Measurements from ENCODE around the gene SLC8A2. TPM values are rescaled to one million over a fixed set of nuclear protein-coding genes. Genes with fewer than 3 reads are reported as not detected.

Gene SLC8A2
- total RNA-seq, 1 experiment from 2014 or later, result 6.7 TPM

DNA sequence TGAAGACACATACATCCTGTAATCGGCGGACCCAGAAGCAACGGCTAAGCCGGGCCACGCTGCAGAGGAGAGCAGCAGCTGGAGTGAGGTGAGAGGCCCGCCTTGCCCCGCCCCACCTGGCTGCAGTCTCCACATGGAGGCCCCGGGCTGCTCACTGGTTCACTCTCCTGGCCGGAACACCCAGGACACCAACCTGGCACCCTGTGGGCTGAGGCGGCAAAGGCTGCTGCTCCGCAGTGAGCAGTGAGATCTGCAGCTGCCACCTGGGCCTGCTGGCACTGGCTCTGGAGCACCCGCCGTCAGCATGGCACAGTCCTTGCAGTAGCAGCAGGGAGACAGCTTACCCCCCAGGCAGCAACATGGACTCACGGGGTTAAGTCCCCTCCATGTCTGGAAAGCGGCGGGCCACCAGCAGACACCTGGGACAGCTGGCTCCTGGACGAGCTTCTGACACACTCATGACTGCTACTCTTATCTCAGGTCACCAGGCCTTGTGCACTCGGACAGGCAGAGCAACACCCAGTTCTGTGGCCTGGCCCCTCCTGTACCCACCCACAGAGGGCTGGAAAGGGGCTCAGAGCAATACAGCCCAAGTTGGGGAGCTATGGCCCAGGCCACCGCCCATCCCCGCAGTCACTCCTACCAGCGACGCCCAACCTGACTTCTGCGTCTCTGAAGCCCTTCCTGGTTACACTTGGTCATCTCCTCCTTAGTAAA is 25.5 kb upstream of the SLC8A2 start:
- Histone ChIP-seq H3K4me3 (ENCODE audit: insufficient read depth, low read depth, low read length) (no peak overlapping the region), H3K27me3 (ENCODE audit: control insufficient read depth, insufficient read depth, low read length) (no peaks in the 10 kb centered on the region), H3K36me3 (replicated peaks; ENCODE audit: control insufficient read depth, insufficient read depth, low read length) (peaks cover 1% of the 10 kb centered on the region)
- DNase-seq, result no peak

DNA sequence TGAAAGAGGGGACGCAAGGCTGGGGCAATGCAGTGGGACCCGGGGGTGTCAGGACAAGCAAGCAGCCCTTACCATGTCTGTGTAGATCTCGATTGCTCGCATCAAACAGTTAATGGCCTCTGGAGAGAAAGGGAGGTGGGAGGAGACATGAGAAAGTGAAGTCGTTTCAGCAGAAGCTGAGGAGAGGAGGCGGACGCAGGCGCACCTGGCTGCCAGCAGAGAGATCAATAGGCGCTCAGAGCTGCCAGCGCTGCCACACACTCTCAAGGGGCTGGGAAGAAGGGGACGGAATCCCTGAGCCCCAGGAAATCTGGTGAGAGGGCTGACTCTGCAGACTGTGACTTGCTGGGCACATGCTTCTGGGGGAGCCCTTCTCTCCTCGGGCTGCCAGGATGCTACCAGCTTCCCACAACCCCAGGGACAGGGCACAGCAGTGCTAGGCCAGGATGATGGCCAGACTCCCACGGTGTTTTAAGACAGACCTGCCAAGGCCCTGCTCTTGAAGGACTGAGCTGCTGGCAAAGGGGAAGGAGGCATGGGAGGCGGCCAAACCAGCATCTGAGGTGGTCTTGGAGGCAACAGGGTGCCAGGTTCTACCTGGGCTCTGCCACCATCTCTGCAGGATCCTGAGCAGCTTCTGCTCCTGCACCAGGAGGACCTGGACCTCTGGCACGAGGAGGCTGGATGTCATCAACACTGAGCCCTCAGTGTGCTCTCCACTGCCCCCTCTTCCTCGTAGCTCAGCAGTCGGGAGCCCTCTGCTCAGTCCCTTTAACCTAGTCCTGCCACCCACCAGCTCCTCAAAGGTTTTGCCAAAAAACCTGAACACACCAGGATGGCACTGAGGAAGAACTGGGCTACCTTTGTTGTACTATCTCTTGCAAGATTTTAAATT is 24.0 kb upstream of the SLC8A2 start:
- no peak overlapping the region for H3K4me3 ChIP-seq (ENCODE audit: insufficient read depth, low read depth, low read length)
- H3K27me3 ChIP-seq (ENCODE audit: control insufficient read depth, insufficient read depth, low read length), result no peaks in the 10 kb centered on the region
- DNase-seq, result no peak

GRCh38 chr19:47494729-47495128 is 23.0 kb upstream of the SLC8A2 start:
- Histone ChIP-seq H3K36me3 (replicated peaks; ENCODE audit: control insufficient read depth, insufficient read depth, low read length) (peaks cover 6% of the 10 kb centered on the region), H3K27me3 (ENCODE audit: control insufficient read depth, insufficient read depth, low read length) (no peaks in the 10 kb centered on the region), H3K4me3 (ENCODE audit: insufficient read depth, low read depth, low read length) (no peak overlapping the region)
- DNase-seq, result no peak

More for the DNA sequence above, 24.0 kb upstream of the SLC8A2 start:
- H3K36me3 ChIP-seq (replicated peaks; ENCODE audit: control insufficient read depth, insufficient read depth, low read length), result peaks cover 2% of the 10 kb centered on the region

DNA sequence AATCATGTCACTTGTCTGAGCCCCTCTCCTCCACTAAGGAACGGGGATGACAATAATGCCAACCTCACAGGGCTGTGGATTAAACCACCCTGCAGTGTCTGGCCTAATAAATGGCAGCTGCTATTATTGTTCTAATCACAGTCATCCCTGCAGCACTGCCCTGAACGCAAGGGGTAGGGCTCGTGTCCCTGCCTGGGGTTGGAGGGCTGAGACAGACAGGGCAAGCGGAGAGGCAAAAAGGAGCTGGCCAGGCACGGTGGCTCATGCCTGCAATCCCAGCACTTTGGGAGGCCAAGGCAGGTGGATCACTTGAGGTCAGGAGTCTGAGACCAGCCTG is 22.5 kb upstream of the SLC8A2 start:
- DNase-seq, result no peak
- peaks cover 7% of the 10 kb centered on the region for H3K36me3 ChIP-seq (replicated peaks; ENCODE audit: control insufficient read depth, insufficient read depth, low read length)
- no peak overlapping the region for H3K4me3 ChIP-seq (ENCODE audit: insufficient read depth, low read depth, low read length)
- H3K27me3 ChIP-seq (ENCODE audit: control insufficient read depth, insufficient read depth, low read length), result no peaks in the 10 kb centered on the region

GRCh38 chr19:47493378-47494210 is 21.9 kb upstream of the SLC8A2 start:
- no peak for DNase-seq
- Histone ChIP-seq H3K27me3 (ENCODE audit: control insufficient read depth, insufficient read depth, low read length) (no peaks in the 10 kb centered on the region), H3K36me3 (replicated peaks; ENCODE audit: control insufficient read depth, insufficient read depth, low read length) (peaks cover 7% of the 10 kb centered on the region), H3K4me3 (ENCODE audit: insufficient read depth, low read depth, low read length) (no peak overlapping the region)

DNA sequence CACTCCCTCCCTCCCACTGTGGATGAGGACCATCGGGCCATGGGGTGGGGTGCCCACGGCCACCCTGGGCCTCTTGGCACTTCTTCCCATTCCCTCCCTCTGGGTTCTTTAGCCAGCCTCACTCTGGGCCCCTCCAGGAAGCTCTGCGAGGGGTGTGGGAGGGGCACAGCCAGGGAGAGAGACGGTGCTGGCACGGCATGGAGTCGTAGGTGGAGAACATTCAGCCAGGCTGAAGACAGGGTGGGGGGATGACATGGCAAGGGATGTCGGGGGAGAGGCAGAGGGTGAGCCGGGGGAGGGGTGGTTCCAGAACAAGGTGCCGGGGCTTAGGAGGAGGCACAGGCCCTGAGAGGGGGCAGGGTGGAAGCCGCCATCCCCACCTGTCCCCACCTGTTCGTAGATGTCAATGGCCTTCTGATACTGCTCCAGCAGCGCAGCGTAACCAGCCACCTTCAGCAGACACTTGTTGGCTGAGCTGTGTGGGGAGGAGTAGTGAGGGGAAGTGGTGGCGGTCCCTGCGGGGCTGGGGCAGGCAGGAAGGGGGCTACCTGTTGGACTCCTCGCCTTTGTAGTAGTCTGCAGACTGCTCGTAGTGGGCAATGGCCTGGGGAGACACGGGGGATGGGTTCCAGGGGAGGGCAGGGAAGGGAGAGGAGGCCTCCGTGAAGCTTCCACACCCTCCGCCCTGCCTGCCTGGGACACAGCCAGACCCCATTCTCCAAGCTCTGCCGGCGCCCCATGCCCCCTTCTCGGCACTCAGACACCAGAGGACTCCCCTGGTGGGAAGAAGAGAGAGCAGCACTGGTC is 21.1 kb upstream of the SLC8A2 start:
- Histone ChIP-seq H3K4me3 (ENCODE audit: insufficient read depth, low read depth, low read length) (no peak overlapping the region), H3K36me3 (replicated peaks; ENCODE audit: control insufficient read depth, insufficient read depth, low read length) (peaks cover 7% of the 10 kb centered on the region), H3K27me3 (ENCODE audit: control insufficient read depth, insufficient read depth, low read length) (no peaks in the 10 kb centered on the region)
- DNase-seq, result peak; percentile 64

- Histone ChIP-seq H3K36me3 (replicated peaks; ENCODE audit: control insufficient read depth, insufficient read depth, low read length) (peaks cover 7% of the 10 kb centered on the region), H3K27me3 (ENCODE audit: control insufficient read depth, insufficient read depth, low read length) (no peaks in the 10 kb centered on the region), H3K4me3 (ENCODE audit: insufficient read depth, low read depth, low read length) (no peak overlapping the region)
- no peak for DNase-seq
Measured at GRCh38 chr19:47492137-47492533, 20.4 kb upstream of the SLC8A2 start.

DNA sequence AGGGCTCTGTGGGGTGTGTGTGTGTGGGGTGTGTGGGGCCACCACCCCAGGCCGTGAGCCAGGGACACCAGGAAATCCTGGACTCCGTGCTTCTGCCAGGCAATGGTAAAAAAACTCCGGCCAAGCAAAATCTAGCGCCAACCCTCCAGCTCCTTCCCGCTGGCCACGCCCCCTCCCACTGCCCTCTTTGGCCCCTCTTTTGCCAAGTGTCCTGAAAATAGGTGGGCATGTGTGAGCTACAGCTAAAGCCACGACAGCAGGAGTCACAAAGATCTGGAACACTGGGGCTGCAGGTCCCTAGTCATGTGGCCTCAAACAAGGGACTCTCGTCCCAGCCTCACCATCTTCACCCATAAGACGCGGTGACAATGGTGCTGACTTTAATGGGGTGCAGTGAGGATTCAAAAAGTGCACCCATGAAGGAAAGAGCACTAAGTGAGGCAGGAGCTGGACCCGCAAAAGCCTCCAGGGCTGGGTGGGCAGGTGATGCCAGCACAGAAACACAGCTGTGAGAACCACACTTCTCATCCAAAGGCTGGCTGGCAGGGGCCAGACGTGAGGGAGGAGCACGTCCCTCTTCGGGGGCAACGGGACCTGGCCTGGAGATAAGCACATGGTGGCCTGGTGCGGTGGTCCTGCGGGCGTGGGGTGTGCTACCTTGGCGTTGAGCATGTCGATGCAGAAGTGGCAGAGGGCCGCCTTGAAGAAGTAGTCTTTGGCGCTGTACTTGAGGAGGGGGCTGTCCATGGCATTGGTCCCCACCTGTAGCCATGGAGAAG is 19.9 kb upstream of the SLC8A2 start:
- DNase-seq, result no peak
- Histone ChIP-seq H3K36me3 (replicated peaks; ENCODE audit: control insufficient read depth, insufficient read depth, low read length) (peaks cover 7% of the 10 kb centered on the region), H3K27me3 (ENCODE audit: control insufficient read depth, insufficient read depth, low read length) (no peaks in the 10 kb centered on the region), H3K4me3 (ENCODE audit: insufficient read depth, low read depth, low read length) (no peak overlapping the region)

- Histone ChIP-seq H3K27me3 (ENCODE audit: control insufficient read depth, insufficient read depth, low read length) (no peaks in the 10 kb centered on the region), H3K36me3 (replicated peaks; ENCODE audit: control insufficient read depth, insufficient read depth, low read length) (peaks cover 7% of the 10 kb centered on the region), H3K4me3 (ENCODE audit: insufficient read depth, low read depth, low read length) (no peak overlapping the region)
- no peak for DNase-seq
Measured at GRCh38 chr19:47490847-47491246, 19.2 kb upstream of the SLC8A2 start.

DNA sequence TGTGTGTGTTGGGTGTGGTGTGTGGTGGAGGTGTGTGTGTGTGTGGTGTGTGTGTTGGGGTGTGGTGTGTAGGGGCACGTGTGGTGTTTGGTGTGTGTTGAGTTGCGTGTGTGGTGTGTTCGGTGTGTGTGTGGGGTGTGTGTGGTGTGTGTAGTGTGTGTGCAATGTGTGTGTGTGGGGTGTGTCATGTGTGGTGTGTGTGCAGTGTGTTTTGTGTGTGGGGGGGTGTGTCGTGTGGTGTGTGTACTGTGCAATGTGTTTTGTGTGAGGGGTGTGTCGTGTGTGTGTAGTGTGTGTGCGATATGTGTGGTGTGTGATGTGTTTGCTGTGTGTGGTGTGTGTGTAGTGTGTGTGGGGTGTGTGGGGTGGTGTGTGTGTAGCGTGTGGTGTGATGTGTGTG is 18.3 kb upstream of the SLC8A2 start:
- Histone ChIP-seq H3K27me3 (ENCODE audit: control insufficient read depth, insufficient read depth, low read length) (no peaks in the 10 kb centered on the region), H3K36me3 (replicated peaks; ENCODE audit: control insufficient read depth, insufficient read depth, low read length) (peaks cover 7% of the 10 kb centered on the region), H3K4me3 (ENCODE audit: insufficient read depth, low read depth, low read length) (no peak overlapping the region)
- no peak for DNase-seq

GRCh38 chr19:47489072-47489914 is 17.6 kb upstream of the SLC8A2 start:
- no peaks in the 10 kb centered on the region for H3K27me3 ChIP-seq (ENCODE audit: control insufficient read depth, insufficient read depth, low read length)
- no peak overlapping the region for H3K4me3 ChIP-seq (ENCODE audit: insufficient read depth, low read depth, low read length)
- peaks cover 7% of the 10 kb centered on the region for H3K36me3 ChIP-seq (replicated peaks; ENCODE audit: control insufficient read depth, insufficient read depth, low read length)
- DNase-seq, result no peak

DNA sequence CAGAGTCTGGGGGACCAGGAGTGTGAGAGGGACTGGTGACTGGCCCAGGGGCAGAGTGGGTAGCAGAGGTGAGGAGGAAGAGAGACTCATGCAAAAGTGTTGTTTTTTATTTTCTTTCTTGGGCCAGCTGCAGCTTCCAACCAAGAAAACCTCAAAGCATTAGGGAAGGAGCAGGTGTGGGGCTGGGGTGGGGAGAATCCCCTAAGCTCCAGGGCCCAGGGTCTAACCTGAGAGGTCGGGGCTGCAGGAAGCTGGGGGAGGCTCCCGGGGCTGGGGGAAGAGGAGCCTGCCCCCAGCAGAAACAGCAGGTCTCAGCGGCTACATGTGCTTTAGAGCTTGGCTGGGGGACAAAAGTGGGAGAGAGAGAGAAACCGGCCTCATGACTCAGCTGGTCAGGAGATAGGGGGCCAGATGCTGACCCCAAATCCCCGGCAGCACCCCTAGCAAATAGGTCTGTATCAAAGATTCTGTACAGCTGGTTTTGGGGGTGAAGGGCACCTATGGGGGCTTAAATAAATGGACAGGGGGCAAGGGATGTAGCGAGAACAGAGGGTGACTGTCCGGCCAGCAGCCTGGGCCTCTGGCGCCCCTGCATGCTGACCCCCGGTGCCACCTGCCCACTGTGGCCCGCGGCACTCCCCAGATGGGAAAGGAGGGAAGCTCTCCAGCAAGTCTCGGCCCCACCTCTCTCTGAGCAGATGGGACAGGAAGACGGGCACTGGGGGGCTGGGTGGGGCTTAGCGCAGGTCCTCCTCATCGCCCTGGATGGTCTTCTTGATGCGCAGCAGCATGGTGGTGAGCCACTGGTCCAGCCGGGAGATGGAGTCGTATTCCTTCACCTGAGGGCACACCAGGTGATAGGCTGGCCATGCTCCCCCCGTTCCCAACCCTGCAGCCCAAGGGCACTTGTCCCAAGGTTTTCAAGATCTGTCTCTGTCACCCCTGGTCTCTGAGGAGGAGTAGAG is 16.1 kb upstream of the SLC8A2 start:
- Histone ChIP-seq H3K27me3 (ENCODE audit: control insufficient read depth, insufficient read depth, low read length) (no peaks in the 10 kb centered on the region), H3K4me3 (ENCODE audit: insufficient read depth, low read depth, low read length) (no peak overlapping the region), H3K36me3 (replicated peaks; ENCODE audit: control insufficient read depth, insufficient read depth, low read length) (peaks cover 7% of the 10 kb centered on the region)
- DNase-seq, result no peak
